Gastrocnemius medialis (tissue), 4 donors: Measurements from ENCODE around the gene NLK. TPM values are rescaled to one million over a fixed set of nuclear protein-coding genes. Genes with fewer than 3 reads are reported as not detected.
"Not testable (repeated sequence)": the region's sequence is repeated elsewhere in the genome, so short reads cannot be mapped to it uniquely, and the experiment has no call there.

Source experiments
- ATAC-seq, 2 donors: fragments of 150-250 bp; one replicate each; pipeline ENCODE4 v1.9.1; 2016
- DNase-seq, 2 donors: peaks; one replicate each; pipeline ENCODE4 v3.0.0-alpha.2; 2019
- H3K27ac ChIP-seq, 4 donors: fragments of 200-600 bp; sonication (generic); 1 replicate in 1 of 4; 2 replicates in 3 of 4; pipeline ENCODE4 v1.5.1; 2016 to 2018; ENCODE audit warnings: mild to moderate bottlenecking in 2 of 4, moderate library complexity in 1 of 4
- H3K27me3 ChIP-seq, 3 donors: fragments of 200-600 bp; sonication (generic) in 2 of 3; 1 replicate in 1 of 3; 2 replicates in 2 of 3; pipeline versions ENCODE4 v1.5.1 to v1.6.0; 2016 to 2019; ENCODE audit warnings: mild to moderate bottlenecking in 1 of 3, moderate library complexity in 1 of 3
- H3K36me3 ChIP-seq, 2 donors: fragments of 200-600 bp; sonication (generic) in 1 of 2; one replicate each; pipeline ENCODE4 v1.5.1; 2017 to 2018
- H3K4me1 ChIP-seq, 2 donors: fragments of 200-600 bp; sonication (generic) in 1 of 2; one replicate each; pipeline ENCODE4 v1.5.1; 2016 to 2017; ENCODE audit warnings: mild to moderate bottlenecking in 2 of 2
- H3K4me3 ChIP-seq, 4 donors: fragments of 200-600 bp; sonication (generic) in 3 of 4; 1 replicate in 1 of 4; 2 replicates in 3 of 4; pipeline ENCODE4 v1.5.1; 2016 to 2019; ENCODE audit warnings: mild to moderate bottlenecking in 2 of 4
- H3K9me3 ChIP-seq, 3 donors: fragments of 200-600 bp; sonication (generic) in 2 of 3; 1 replicate in 1 of 3; 2 replicates in 2 of 3; pipeline ENCODE4 v1.5.1; 2016 to 2019
- CTCF ChIP-seq, 5 experiments: fragments of 450-650 bp in 3 of 5; fragments of 200-600 bp in 2 of 5; sonication (generic) in 2 of 5; IDR thresholded peaks in 4 of 5; conservative IDR thresholded peaks in 1 of 5; 1 replicate in 4 of 5; 2 replicates in 1 of 5; pipeline ENCODE4 v1.5.1; 2016 to 2019; ENCODE audit warnings: antibody characterized with exemption in 5 of 5, mild to moderate bottlenecking in 3 of 5, moderate library complexity in 3 of 5
- POLR2A ChIP-seq, 2 donors: fragments of 450-650 bp; IDR thresholded peaks; one replicate each; pipeline ENCODE4 v1.6.1; 2017; ENCODE audit warnings: antibody characterized with exemption in 2 of 2, mild to moderate bottlenecking in 2 of 2, moderate library complexity in 2 of 2
- in situ Hi-C, 4 donors: fragments of 200-750 bp; cut with MboI; loops; one replicate each; pipeline versions ENCODE4 v1.15.0 to v1.8.0; 2017; ENCODE audit warnings: low sequenced_read_pairs in 4 of 4
- intact Hi-C: fragments of 100-400 bp; cut with DNase I; formaldehyde crosslinking; loops from one replicate; pipeline ENCODE4 v1.15.1; 2023; ENCODE audit warnings: low total_unique reads
- total RNA-seq, 4 donors: library from RNA; depleted of rRNA; stranded (reverse); fragments of >200 nt; gene quantifications; one replicate each; pipeline versions ENCODE4 v1.1.0 to v1.2.3, GENCODE V29; 2016

Gene NLK
- total RNA-seq, 4 donors from 2014 or later: 6.5 to 11.0 (median 9.1) TPM

GRCh38 chr17:28033972-28034714 is 8.3 kb upstream of the NLK start:
- DNase-seq: no peak
- no peak for TF ChIP-seq CTCF (IDR thresholded peaks at IDR 0.05 in 4 of 5, conservative IDR thresholded peaks at IDR 0.05 in 1 of 5)
- no peak for TF ChIP-seq POLR2A (IDR thresholded peaks at IDR 0.05)
- Histone ChIP-seq H3K27ac (peak overlapping the region in 2 of 4 donors; percentile 14 to 21), H3K4me3 (no peak overlapping the region), H3K9me3 (no peaks in the 10 kb centered on the region), H3K27me3 (no peaks in the 10 kb centered on the region), H3K36me3 (no peaks in the 10 kb centered on the region), H3K4me1 (peaks cover 0 to 6% of the 10 kb centered on the region in 2 donors)
- intact Hi-C loops: no loop called here
- peak; percentile 33 to 41 for ATAC-seq
- in situ Hi-C loops: no loop called here

DNA sequence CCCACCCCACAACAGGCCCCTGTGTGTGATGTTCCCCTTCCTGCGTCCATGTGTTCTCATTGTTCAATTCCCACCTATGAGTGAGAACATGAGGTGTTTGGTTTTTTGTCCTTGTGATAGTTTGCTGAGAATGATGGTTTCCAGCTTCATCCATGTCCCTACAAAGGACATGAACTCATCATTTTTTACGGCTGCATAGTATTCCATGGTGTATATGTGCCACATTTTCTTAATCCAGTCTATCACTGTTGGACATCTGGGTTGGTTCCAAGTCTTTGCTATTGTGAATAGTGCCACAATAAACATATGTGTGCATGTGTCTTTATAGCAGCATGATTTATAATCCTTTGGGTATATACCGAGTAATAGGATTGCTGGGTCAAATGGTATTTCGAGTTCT is 7.0 kb upstream of the NLK start:
- H3K4me3 ChIP-seq, H3K4me1 ChIP-seq, H3K9me3 ChIP-seq, H3K27me3 ChIP-seq, ATAC-seq, in situ Hi-C loops, H3K27ac ChIP-seq, intact Hi-C loops, DNase-seq, H3K36me3 ChIP-seq: not testable (repeated sequence)

GRCh38 chr17:28035884-28036283 is 6.6 kb upstream of the NLK start:
- H3K4me3 ChIP-seq, H3K9me3 ChIP-seq, ATAC-seq, H3K36me3 ChIP-seq, DNase-seq, H3K27me3 ChIP-seq, H3K4me1 ChIP-seq, intact Hi-C loops, in situ Hi-C loops, H3K27ac ChIP-seq: not testable (repeated sequence)

DNA sequence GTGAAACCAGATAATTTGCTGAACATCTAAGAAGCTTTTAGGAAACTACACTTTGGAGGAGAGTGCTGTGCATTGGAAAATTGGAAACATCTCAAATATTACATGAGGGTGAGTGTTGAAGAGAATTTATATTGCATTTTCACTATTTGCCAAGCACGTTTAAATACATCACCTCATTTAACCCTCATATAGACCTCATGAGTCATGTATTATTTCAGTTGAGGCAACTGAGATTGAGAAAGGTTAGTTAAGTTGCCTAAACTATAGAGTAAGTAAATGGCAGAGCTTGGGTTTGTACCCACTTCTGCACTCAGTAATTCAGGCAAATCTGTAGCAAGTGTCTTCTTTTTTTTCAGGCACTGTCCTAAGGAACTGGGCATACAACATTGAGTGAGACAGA is 3.7 kb upstream of the NLK start:
- Histone ChIP-seq H3K4me1 (peaks cover 15 to 24% of the 10 kb centered on the region in 2 donors), H3K9me3 (no peaks in the 10 kb centered on the region), H3K4me3 (no peak overlapping the region), H3K27ac (no peak overlapping the region), H3K36me3 (no peaks in the 10 kb centered on the region), H3K27me3 (no peaks in the 10 kb centered on the region)
- no peak for DNase-seq
- ATAC-seq: no peak
- intact Hi-C loops (no loop called here), in situ Hi-C loops (no loop called here)
- no peak for TF ChIP-seq POLR2A (IDR thresholded peaks at IDR 0.05)
- TF ChIP-seq CTCF (IDR thresholded peaks at IDR 0.05 in 4 of 5, conservative IDR thresholded peaks at IDR 0.05 in 1 of 5): no peak

- peaks cover 20 to 27% of the 10 kb centered on the region in 2 donors for H3K4me1 ChIP-seq
- H3K36me3 ChIP-seq: no peaks in the 10 kb centered on the region
- H3K27me3 ChIP-seq: no peaks in the 10 kb centered on the region
- TF ChIP-seq POLR2A (IDR thresholded peaks at IDR 0.05) (no peak), CTCF (IDR thresholded peaks at IDR 0.05 in 4 of 5, conservative IDR thresholded peaks at IDR 0.05 in 1 of 5) (no peak)
- no peak overlapping the region for H3K27ac ChIP-seq
- ATAC-seq (no peak), DNase-seq (no peak)
- intact Hi-C loops: no loop called here
- in situ Hi-C loops: no loop called here
- H3K4me3 ChIP-seq: no peak overlapping the region
- H3K9me3 ChIP-seq: no peaks in the 10 kb centered on the region
Observed at GRCh38 chr17:28039251-28039650, 3.2 kb upstream of the NLK start.
